Measurements from ENCODE around the gene GPR21. TPM values are rescaled to one million over a fixed set of nuclear protein-coding genes. Genes with fewer than 3 reads are reported as not detected.

The GPR21 gene
- total RNA-seq, 1 donor from 2014 or later, result 0.46 TPM

GRCh38 chr9:122996586-122996985 lies 36.9 kb upstream of the GPR21 start:
- TF ChIP-seq, protein P1, sequence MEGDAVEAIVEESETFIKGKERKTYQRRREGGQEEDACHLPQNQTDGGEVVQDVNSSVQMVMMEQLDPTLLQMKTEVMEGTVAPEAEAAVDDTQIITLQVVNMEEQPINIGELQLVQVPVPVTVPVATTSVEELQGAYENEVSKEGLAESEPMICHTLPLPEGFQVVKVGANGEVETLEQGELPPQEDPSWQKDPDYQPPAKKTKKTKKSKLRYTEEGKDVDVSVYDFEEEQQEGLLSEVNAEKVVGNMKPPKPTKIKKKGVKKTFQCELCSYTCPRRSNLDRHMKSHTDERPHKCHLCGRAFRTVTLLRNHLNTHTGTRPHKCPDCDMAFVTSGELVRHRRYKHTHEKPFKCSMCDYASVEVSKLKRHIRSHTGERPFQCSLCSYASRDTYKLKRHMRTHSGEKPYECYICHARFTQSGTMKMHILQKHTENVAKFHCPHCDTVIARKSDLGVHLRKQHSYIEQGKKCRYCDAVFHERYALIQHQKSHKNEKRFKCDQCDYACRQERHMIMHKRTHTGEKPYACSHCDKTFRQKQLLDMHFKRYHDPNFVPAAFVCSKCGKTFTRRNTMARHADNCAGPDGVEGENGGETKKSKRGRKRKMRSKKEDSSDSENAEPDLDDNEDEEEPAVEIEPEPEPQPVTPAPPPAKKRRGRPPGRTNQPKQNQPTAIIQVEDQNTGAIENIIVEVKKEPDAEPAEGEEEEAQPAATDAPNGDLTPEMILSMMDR (conservative IDR thresholded peaks at IDR 0.05), result no peak
- H3K27me3 Mint-ChIP-seq, result no peaks in the 10 kb centered on the region
- H3K27ac Mint-ChIP-seq, result no peak overlapping the region
- H3K36me3 Mint-ChIP-seq, result peaks cover 17% of the 10 kb centered on the region
- H3K4me1 Mint-ChIP-seq (ENCODE audit: unreplicated experiment), result no peaks in the 10 kb centered on the region
- H3K9me3 Mint-ChIP-seq, result no peaks in the 10 kb centered on the region
- no peak overlapping the region for H3K4me3 Mint-ChIP-seq
- DNase-seq (ENCODE audit: extremely low spot score, unreplicated experiment), result no peak

GRCh38 chr9:122998448-122998847 lies 35.0 kb upstream of the GPR21 start:
- TF ChIP-seq, protein P1 (conservative IDR thresholded peaks at IDR 0.05), result no peak
- Mint-ChIP-seq H3K27me3 (no peaks in the 10 kb centered on the region), H3K27ac (no peak overlapping the region), H3K9me3 (no peaks in the 10 kb centered on the region), H3K36me3 (peaks cover 20% of the 10 kb centered on the region), H3K4me3 (no peak overlapping the region), H3K4me1 (ENCODE audit: unreplicated experiment) (no peaks in the 10 kb centered on the region)
- DNase-seq (ENCODE audit: extremely low spot score, unreplicated experiment), result no peak

DNA sequence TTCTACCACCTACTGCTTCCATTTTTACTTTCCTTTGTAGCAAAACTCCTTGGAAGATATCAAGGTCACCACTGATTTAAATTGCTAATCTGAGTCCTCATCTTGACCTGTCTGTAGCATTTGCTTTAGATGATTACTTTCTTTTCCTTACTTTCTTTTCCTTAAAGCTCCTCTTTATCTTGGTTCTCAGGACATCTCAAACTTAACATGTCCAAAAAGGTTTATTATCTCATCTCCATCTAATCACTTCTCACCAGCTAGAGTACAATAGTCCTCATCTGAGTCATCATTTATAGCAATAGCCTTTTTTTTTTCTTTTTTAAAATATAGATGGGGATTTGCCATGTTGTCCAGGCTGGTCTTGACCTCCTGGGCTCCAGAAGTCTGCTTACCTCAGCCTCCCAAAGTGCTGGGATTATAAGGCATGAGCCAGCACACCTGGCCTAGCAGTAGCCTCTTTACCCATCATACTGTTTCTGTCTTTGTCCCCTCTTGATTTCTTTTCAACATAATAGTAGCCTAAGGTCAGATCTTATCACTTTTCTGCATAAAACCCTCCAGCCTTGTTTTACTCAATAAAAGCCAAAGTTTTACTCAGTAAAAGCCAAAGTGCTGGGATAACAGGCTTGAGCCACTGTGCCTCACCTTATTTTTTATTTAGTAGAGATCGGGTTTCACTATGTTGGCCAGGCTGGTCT lies 32.9 kb upstream of the GPR21 start:
- H3K4me1 Mint-ChIP-seq (ENCODE audit: unreplicated experiment), result no peaks in the 10 kb centered on the region
- no peak overlapping the region for H3K27ac Mint-ChIP-seq
- no peaks in the 10 kb centered on the region for H3K27me3 Mint-ChIP-seq
- no peaks in the 10 kb centered on the region for H3K9me3 Mint-ChIP-seq
- DNase-seq (ENCODE audit: extremely low spot score, unreplicated experiment), result no peak
- TF ChIP-seq, protein P1 (conservative IDR thresholded peaks at IDR 0.05), result no peak
- peaks cover 25% of the 10 kb centered on the region for H3K36me3 Mint-ChIP-seq
- H3K4me3 Mint-ChIP-seq, result no peak overlapping the region

- H3K27ac Mint-ChIP-seq, result peak overlapping the region; percentile 14
- H3K4me1 Mint-ChIP-seq (ENCODE audit: unreplicated experiment), result no peaks in the 10 kb centered on the region
- no peaks in the 10 kb centered on the region for H3K9me3 Mint-ChIP-seq
- TF ChIP-seq, protein P1 (conservative IDR thresholded peaks at IDR 0.05), result no peak
- peaks cover 23% of the 10 kb centered on the region for H3K36me3 Mint-ChIP-seq
- peak overlapping the region; percentile 2 for H3K4me3 Mint-ChIP-seq
- H3K27me3 Mint-ChIP-seq, result no peaks in the 10 kb centered on the region
- DNase-seq (ENCODE audit: extremely low spot score, unreplicated experiment), result no peak
Observed at GRCh38 chr9:123002754-123003153, 30.7 kb upstream of the GPR21 start.

GRCh38 chr9:123003466-123003865 lies 30.0 kb upstream of the GPR21 start:
- DNase-seq (ENCODE audit: extremely low spot score, unreplicated experiment), result no peak
- Mint-ChIP-seq H3K27me3 (no peaks in the 10 kb centered on the region), H3K36me3 (peaks cover 23% of the 10 kb centered on the region), H3K4me3 (no peak overlapping the region), H3K9me3 (no peaks in the 10 kb centered on the region), H3K27ac (no peak overlapping the region), H3K4me1 (ENCODE audit: unreplicated experiment) (no peaks in the 10 kb centered on the region)
- TF ChIP-seq, protein P1 (conservative IDR thresholded peaks at IDR 0.05), result no peak
